Omental fat pad (tissue), 4 donors: ENCODE results near the gene ZDHHC14. TPM values are rescaled to one million over a fixed set of nuclear protein-coding genes. Genes with fewer than 3 reads are reported as not detected.

Source experiments
- ATAC-seq: fragments of 150-250 bp; one replicate; pipeline ENCODE4 v1.9.1; 2016; ENCODE audit warnings: mild to moderate bottlenecking, moderate library complexity; ENCODE audit not compliant: low FRiP score
- DNase-seq: peaks from one replicate; pipeline ENCODE4 v3.0.0-alpha.2; 2019; ENCODE audit warnings: low spot score
- total RNA-seq, 4 donors: library from RNA; depleted of rRNA; stranded (reverse); fragments of >200 nt; gene quantifications; one replicate each; pipeline ENCODE4 v1.1.0, GENCODE V29; 2016
- TF ChIP-seq, protein P1 (sequence below), 3 donors: fragments of 450-650 bp; IDR thresholded peaks; one replicate each; pipeline ENCODE4 v1.5.1; 2016 to 2017; ENCODE audit warnings: antibody characterized with exemption in 3 of 3, mild to moderate bottlenecking in 3 of 3, moderate library complexity in 2 of 3

ZDHHC14 gene
- total RNA-seq, 4 donors from 2014 or later, result 5.6 to 13.7 (median 6.9) TPM

DNA sequence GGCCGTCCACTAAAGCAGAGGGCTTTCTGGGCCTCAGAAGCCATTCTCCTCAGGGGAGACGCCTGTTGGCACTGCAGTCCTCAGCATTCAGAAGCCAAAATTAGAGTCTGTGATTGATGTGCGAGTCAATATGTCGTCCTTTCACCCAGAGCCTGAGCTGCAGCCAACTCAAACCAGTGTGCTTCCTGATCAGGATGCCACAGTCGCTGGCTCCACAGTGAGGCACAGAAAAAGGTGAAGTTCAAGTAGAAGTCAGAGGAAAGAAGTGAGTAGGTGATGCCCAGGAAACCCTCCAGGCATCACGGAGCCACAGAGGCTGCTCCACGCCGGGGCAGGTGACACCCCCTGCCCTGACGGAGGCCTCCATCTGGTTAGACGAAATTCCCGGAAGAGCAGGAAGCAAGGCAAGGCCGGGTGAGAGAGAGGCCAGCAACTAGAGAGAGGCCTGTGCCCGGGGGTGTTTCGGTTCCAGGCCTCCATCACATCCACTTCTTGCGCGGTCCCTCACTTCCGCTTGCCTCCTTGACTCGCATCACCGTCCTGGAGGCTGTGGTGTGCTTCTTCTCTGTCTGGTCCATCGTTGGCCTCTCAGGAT is 264.3 kb downstream of the ZDHHC14 start:
- TF ChIP-seq, protein P1, sequence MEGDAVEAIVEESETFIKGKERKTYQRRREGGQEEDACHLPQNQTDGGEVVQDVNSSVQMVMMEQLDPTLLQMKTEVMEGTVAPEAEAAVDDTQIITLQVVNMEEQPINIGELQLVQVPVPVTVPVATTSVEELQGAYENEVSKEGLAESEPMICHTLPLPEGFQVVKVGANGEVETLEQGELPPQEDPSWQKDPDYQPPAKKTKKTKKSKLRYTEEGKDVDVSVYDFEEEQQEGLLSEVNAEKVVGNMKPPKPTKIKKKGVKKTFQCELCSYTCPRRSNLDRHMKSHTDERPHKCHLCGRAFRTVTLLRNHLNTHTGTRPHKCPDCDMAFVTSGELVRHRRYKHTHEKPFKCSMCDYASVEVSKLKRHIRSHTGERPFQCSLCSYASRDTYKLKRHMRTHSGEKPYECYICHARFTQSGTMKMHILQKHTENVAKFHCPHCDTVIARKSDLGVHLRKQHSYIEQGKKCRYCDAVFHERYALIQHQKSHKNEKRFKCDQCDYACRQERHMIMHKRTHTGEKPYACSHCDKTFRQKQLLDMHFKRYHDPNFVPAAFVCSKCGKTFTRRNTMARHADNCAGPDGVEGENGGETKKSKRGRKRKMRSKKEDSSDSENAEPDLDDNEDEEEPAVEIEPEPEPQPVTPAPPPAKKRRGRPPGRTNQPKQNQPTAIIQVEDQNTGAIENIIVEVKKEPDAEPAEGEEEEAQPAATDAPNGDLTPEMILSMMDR (IDR thresholded peaks at IDR 0.05), result no peak
- ATAC-seq, result no peak

DNA sequence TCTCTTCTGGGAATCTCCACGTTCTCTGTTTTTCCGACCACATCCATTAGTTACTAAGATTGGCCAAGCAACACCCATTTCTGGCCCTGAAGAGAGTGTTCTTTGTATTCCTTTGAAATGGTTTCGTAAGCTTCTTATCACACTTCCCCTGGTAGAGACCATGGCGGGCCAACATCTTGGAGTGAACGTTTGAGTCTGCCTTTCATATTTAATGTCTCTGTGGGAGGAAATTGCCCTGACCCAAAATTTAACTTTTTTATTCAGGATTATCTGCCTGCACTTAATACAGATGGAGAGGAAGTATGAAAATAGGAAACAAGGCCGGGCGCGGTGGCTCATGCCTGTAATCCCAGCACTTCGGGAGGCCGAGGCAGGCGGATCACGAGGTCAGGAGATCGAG is 265.0 kb downstream of the ZDHHC14 start:
- TF ChIP-seq, protein P1 (IDR thresholded peaks at IDR 0.05), result no peak
- DNase-seq, result no peak

More for the DNA sequence above, 264.3 kb downstream of the ZDHHC14 start:
- DNase-seq, result no peak

DNA sequence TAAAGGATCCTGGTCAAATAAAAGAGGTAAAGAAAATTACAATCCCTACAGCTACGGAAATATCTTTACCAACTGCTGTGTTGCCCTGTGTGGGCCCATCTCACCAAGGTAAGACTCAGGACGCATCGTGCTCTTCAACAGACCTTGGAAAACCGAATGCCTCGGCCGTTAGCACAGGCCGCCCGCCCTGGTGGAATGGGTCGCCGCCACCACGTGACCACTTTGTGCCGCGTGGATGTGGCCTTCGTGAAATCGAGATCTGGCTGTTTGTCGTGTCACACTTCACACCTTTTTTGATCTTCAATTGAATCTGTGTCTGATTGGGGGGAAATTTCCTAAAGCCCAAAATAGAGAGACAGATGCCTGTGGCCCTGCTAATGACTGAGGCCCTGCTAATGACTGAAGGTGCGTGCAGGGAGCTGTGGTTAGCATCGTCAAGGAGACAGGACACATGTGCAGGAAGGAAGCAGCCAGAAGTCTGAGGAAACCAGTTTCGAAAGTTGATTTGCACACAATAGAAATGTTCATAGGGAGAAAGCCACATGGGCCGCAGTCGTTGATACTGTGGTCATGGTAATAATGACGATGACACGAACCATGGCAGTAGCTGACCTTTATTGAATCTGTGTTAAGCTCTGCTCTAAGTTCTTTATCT is 266.4 kb downstream of the ZDHHC14 start:
- no peak for DNase-seq
- TF ChIP-seq, protein P1 (IDR thresholded peaks at IDR 0.05), result no peak
- no peak for ATAC-seq

More for the DNA sequence above, 265.0 kb downstream of the ZDHHC14 start:
- no peak for ATAC-seq

DNA sequence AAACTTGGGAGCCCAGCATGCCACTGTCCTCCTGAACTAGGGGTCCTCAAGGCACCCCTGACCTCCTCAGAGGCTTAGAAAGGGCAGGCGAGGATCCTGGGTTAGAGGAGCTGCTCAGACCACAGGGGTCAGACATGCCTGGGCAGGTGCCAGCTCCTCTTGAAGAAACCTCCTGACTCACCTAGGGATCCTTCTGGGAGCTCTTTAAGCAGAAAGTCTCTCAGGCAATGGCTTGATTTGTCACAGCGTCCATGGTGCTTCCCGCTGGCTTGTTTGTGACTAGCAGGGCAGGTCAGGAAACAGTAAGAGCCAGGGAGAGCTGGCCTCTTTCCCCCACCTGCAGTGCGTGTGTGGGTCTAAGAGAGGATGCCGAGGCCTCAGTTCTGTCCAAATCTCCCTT is 267.6 kb downstream of the ZDHHC14 start:
- ATAC-seq (no peak), DNase-seq (no peak)
- TF ChIP-seq, protein P1 (IDR thresholded peaks at IDR 0.05), result no peak

DNA sequence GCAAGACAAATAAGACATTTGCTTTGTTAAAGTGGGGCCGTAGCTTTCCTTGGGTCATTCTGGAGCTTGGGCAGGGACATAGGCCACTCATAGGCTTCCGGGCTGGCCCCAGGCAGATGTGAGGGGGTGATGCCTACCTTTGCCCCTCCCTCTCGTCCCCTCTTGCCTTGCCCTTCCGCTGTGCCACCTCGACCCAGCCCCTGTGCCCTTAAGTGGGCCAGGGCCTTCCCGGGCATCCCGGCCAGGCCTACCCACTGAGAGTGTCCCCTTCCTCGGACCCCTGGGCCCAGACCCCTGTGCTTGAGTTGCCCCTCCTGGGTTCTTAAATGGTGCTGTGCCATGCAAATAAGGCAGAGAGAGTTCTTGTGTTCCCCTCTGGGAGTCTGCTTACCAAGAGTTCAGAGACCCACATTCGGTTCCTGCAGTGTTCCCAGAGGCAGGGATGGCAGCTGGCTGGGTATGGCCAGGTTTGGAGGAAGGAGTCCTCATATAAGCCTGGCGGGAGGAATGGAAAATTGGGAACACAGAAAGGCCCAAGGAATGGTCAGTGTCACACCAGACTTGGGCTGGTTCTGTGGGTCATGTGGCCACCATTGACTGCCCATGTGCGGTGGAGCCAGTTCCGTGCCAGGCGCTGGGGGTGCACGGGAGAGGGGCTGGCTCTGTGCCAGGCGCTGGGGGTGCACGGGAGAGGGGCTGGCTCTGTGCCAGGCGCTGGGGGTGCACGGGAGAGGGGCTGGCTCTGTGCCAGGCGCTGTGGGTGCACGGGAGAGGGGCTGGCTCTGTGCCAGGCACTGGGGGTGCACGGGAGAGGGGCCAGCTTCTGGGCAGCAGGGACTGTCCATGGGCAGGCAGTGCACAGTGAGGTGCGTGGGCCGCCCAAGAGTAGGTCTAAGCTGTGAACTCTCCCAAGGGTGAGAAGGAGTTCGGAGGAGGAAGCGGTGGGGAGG is 268.6 kb downstream of the ZDHHC14 start:
- DNase-seq (no peak), ATAC-seq (no peak)
- TF ChIP-seq, protein P1 (IDR thresholded peaks at IDR 0.05), result no peak

DNA sequence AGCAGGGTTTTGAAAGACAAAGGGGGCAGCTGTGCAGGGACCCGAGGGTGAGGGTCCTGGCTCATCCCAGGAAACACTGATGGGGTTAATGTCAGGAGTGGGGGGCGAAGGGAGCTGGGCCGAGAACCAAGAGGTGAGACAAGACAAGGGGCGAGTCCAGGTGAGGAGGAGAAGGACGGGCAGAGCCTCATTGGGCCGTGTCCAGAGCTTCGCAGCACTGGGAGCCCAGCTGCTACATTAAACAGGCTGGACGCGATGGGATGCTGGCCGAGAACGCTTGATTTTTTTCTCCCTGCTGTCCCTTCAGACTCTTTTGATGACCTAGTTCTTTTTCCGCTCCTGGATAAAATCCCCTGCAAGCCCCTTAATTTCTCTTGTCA is 269.3 kb downstream of the ZDHHC14 start:
- DNase-seq (no peak), ATAC-seq (no peak)
- TF ChIP-seq, protein P1 (IDR thresholded peaks at IDR 0.05), result no peak
